ENCODE measurements around the gene ANK3. TPM values are rescaled to one million over a fixed set of nuclear protein-coding genes. Genes with fewer than 3 reads are reported as not detected.

Gene ANK3
- polyA plus RNA-seq, 1 experiment, result 0.13 TPM

DNA sequence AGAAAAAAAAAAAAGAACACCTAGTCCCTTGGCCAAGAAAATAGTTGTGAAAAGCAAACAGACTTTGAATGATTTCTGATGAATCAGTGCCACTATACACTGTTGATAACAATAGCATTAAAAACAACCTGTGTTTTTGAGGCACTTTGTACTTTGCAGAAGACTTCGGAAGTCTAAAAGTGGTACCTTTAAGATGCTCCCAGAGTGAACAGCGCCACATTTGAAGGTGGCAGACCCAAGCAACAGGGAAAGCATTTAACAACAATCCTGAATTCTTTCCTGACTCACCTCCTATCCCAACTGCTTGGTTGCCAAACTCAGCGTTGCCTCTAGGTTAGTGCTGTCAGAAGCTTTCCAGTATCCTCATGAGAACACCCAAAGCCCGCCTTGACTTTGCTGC lies 380.9 kb downstream of the ANK3 start:
- no peaks in the 10 kb centered on the region for H3K27me3 ChIP-seq (ENCODE audit: control insufficient read depth, insufficient read depth, low read length)
- no peak overlapping the region for H3K4me3 ChIP-seq (ENCODE audit: low read depth, low read length)
- no peaks in the 10 kb centered on the region for H3K36me3 ChIP-seq (ENCODE audit: control insufficient read depth, insufficient read depth, low read length)
- ChIA-PET POLR2A (no interaction called here), CTCF (no interaction called here)
- TF ChIP-seq, protein P1, sequence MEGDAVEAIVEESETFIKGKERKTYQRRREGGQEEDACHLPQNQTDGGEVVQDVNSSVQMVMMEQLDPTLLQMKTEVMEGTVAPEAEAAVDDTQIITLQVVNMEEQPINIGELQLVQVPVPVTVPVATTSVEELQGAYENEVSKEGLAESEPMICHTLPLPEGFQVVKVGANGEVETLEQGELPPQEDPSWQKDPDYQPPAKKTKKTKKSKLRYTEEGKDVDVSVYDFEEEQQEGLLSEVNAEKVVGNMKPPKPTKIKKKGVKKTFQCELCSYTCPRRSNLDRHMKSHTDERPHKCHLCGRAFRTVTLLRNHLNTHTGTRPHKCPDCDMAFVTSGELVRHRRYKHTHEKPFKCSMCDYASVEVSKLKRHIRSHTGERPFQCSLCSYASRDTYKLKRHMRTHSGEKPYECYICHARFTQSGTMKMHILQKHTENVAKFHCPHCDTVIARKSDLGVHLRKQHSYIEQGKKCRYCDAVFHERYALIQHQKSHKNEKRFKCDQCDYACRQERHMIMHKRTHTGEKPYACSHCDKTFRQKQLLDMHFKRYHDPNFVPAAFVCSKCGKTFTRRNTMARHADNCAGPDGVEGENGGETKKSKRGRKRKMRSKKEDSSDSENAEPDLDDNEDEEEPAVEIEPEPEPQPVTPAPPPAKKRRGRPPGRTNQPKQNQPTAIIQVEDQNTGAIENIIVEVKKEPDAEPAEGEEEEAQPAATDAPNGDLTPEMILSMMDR (IDR thresholded peaks at IDR 0.05; ENCODE audit: insufficient read depth, low read depth, low read length), result no peak
- no peak for DNase-seq (ENCODE audit: low read depth)

DNA sequence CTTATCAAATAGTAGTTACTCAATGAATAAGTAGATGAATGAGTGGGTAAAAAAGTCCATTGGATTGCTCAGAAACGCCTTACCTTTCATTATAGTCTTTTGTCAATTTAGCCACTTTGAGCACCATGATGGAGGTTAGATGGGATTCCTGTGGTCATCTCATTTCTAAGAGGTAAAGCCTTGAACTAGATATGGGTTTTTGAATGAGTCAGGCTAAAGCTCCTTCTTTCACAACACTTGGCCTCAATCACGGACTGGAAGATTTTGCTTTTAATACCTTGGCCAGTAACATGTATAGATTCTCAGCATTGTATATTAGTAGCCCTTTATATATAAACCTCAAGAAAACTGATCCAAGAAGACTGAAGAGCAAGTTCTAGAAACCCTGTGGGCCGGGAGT lies 383.6 kb downstream of the ANK3 start:
- no peaks in the 10 kb centered on the region for H3K27me3 ChIP-seq (ENCODE audit: control insufficient read depth, insufficient read depth, low read length)
- no peak for DNase-seq (ENCODE audit: low read depth)
- no peak overlapping the region for H3K4me3 ChIP-seq (ENCODE audit: low read depth, low read length)
- ChIA-PET CTCF (no interaction called here), POLR2A (no interaction called here)
- H3K36me3 ChIP-seq (ENCODE audit: control insufficient read depth, insufficient read depth, low read length), result no peaks in the 10 kb centered on the region
- TF ChIP-seq, protein P1 (IDR thresholded peaks at IDR 0.05; ENCODE audit: insufficient read depth, low read depth, low read length), result no peak

GRCh38 chr10:60003651-60004523 lies 385.8 kb downstream of the ANK3 start:
- Histone ChIP-seq H3K4me3 (ENCODE audit: low read depth, low read length) (no peak overlapping the region), H3K36me3 (ENCODE audit: control insufficient read depth, insufficient read depth, low read length) (no peaks in the 10 kb centered on the region), H3K27me3 (ENCODE audit: control insufficient read depth, insufficient read depth, low read length) (no peaks in the 10 kb centered on the region)
- TF ChIP-seq, protein P1 (IDR thresholded peaks at IDR 0.05; ENCODE audit: insufficient read depth, low read depth, low read length), result no peak
- CTCF ChIA-PET, result no interaction called here
- POLR2A ChIA-PET, result no interaction called here
- DNase-seq (ENCODE audit: low read depth), result no peak

DNA sequence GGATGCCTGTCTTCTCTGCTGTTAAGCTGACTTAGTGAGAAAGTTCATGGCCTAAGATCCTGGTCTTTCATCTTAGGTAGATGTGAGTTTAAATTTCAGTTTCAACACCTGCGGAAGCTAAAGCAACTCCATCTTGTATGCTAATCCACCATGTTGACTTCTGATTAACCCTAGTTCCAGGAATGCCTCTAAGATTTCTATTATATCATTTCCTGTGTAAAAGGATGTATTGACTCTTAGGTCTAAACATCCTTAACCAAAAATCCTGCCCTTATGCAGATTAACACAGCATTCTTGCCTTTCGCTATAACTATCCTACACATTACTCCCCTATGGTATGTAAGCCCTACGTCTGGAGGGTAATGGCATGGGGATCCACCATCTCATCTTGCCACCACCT lies 388.9 kb downstream of the ANK3 start:
- no peaks in the 10 kb centered on the region for H3K36me3 ChIP-seq (ENCODE audit: control insufficient read depth, insufficient read depth, low read length)
- CTCF ChIA-PET, result no interaction called here
- no peak for DNase-seq (ENCODE audit: low read depth)
- H3K4me3 ChIP-seq (ENCODE audit: low read depth, low read length), result no peak overlapping the region
- TF ChIP-seq, protein P1 (IDR thresholded peaks at IDR 0.05; ENCODE audit: insufficient read depth, low read depth, low read length), result no peak
- H3K27me3 ChIP-seq (ENCODE audit: control insufficient read depth, insufficient read depth, low read length), result no peaks in the 10 kb centered on the region
- POLR2A ChIA-PET, result no interaction called here

- POLR2A ChIA-PET, result no interaction called here
- no peaks in the 10 kb centered on the region for H3K36me3 ChIP-seq (ENCODE audit: control insufficient read depth, insufficient read depth, low read length)
- TF ChIP-seq, protein P1 (IDR thresholded peaks at IDR 0.05; ENCODE audit: insufficient read depth, low read depth, low read length), result no peak
- H3K4me3 ChIP-seq (ENCODE audit: low read depth, low read length), result no peak overlapping the region
- no peaks in the 10 kb centered on the region for H3K27me3 ChIP-seq (ENCODE audit: control insufficient read depth, insufficient read depth, low read length)
- CTCF ChIA-PET, result interaction anchor here (1.0 kb wide), 1 partner anchor 92 kb away, joined by 3 read pairs; the partner anchor contains the start of gene CCDC6
- DNase-seq (ENCODE audit: low read depth), result no peak
Observed at GRCh38 chr10:59997827-59998525, 391.7 kb downstream of the ANK3 start.

All from BJ (cell line).